NB4 (cell line): ENCODE measurements around the gene CLSTN2.

Experiments used
- POLR2A ChIP-seq: IDR thresholded peaks from 2 replicates; pipeline ENCODE4 v1.6.1; 2011; ENCODE audit warnings: mild to moderate bottlenecking; ENCODE audit not compliant: insufficient read length; ENCODE audit errors: extremely low read depth
- TF ChIP-seq, protein P1 (sequence below): IDR thresholded peaks from one replicate; pipeline ENCODE4 v1.5.1; 2012; ENCODE audit warnings: low read depth, low read length
- TF ChIP-seq, protein P2 (sequence below): IDR thresholded peaks from 2 replicates; pipeline ENCODE4 v1.6.1; 2011; ENCODE audit warnings: low read depth, low read length

DNA sequence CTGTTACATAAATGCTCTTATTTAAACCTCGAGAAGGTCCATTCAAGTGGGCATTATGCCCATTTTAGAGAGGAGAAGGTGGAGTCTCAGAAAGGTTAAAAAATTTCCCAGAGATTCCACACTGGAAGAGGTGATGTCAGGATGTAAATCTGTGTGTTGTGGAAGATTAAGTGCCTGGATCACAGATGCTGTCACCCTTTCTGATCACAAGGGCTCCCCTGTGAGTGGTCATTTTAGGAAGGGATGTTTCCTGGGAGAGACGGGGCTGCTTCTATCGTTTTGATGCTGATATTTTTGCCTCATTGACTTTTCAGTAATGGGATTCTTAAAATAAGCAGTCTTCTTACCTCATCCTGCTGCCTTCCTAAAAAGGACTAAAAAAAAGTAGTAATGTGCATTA, 132.5 kb downstream of the CLSTN2 start:
- TF ChIP-seq, protein P1, sequence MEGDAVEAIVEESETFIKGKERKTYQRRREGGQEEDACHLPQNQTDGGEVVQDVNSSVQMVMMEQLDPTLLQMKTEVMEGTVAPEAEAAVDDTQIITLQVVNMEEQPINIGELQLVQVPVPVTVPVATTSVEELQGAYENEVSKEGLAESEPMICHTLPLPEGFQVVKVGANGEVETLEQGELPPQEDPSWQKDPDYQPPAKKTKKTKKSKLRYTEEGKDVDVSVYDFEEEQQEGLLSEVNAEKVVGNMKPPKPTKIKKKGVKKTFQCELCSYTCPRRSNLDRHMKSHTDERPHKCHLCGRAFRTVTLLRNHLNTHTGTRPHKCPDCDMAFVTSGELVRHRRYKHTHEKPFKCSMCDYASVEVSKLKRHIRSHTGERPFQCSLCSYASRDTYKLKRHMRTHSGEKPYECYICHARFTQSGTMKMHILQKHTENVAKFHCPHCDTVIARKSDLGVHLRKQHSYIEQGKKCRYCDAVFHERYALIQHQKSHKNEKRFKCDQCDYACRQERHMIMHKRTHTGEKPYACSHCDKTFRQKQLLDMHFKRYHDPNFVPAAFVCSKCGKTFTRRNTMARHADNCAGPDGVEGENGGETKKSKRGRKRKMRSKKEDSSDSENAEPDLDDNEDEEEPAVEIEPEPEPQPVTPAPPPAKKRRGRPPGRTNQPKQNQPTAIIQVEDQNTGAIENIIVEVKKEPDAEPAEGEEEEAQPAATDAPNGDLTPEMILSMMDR = no peak
- no peak for TF ChIP-seq POLR2A
- TF ChIP-seq, protein P2, sequence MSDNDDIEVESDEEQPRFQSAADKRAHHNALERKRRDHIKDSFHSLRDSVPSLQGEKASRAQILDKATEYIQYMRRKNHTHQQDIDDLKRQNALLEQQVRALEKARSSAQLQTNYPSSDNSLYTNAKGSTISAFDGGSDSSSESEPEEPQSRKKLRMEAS = no peak
